Measurements from ENCODE around the gene LILRB3. TPM values are rescaled to one million over a fixed set of nuclear protein-coding genes. Genes with fewer than 3 reads are reported as not detected.
"Not testable (repeated sequence)": the region's sequence is repeated elsewhere in the genome, so short reads cannot be mapped to it uniquely, and the experiment has no call there.

The LILRB3 gene
- polyA plus RNA-seq, 1 donor (not counting 4 experiments of a cell fraction or from before 2014, with no cell fraction given): not detected

GRCh38 chr19:54214217-54214616 lies 8.6 kb downstream of the LILRB3 start:
- H3K79me2 ChIP-seq (ENCODE audit: control insufficient read depth, insufficient read depth, low read length); H3K9me3 ChIP-seq (ENCODE audit: control insufficient read depth, low read depth, low read length); H4K20me1 ChIP-seq (ENCODE audit: control insufficient read depth, extremely low read depth, insufficient read depth, low read length); H3K27ac ChIP-seq (ENCODE audit: control insufficient read depth, insufficient read depth, low read length); H3K9me1 ChIP-seq (ENCODE audit: control insufficient read depth, extremely low read depth, insufficient read depth, low read length); H2AFZ ChIP-seq (ENCODE audit: control insufficient read depth, low read length); H3K9ac ChIP-seq (ENCODE audit: control insufficient read depth, extremely low read depth, insufficient read depth, low read length); H3K4me1 ChIP-seq (ENCODE audit: control insufficient read depth, extremely low read depth, insufficient read depth, low read length); FAIRE-seq; H3K27me3 ChIP-seq (ENCODE audit: control insufficient read depth, extremely low read depth, insufficient read depth, low read length); DNase-seq (ENCODE audit: low read depth, low spot score); H3K36me3 ChIP-seq (ENCODE audit: control insufficient read depth in 2 of 2, extremely low read depth in 1 of 2, insufficient read depth in 2 of 2, low read length in 2 of 2); H3K4me2 ChIP-seq (ENCODE audit: control insufficient read depth, extremely low read depth, insufficient read depth, low read depth, low read length); H3K4me3 ChIP-seq (ENCODE audit: control insufficient read depth in 2 of 3, extremely low read depth in 1 of 3, insufficient read depth in 2 of 3, low read depth in 1 of 3, low read length in 3 of 3); dilution Hi-C loops (cut with MboI; ENCODE audit: extremely low pct_ligation_motif_present, low sequenced_read_pairs): not testable (repeated sequence)

GRCh38 chr19:54211235-54211634 lies 11.6 kb downstream of the LILRB3 start:
- dilution Hi-C loops (cut with MboI; ENCODE audit: extremely low pct_ligation_motif_present, low sequenced_read_pairs): no loop called here
- Histone ChIP-seq H3K27ac (ENCODE audit: control insufficient read depth, insufficient read depth, low read length) (no peak overlapping the region), H3K4me1 (ENCODE audit: control insufficient read depth, extremely low read depth, insufficient read depth, low read length) (no peaks in the 10 kb centered on the region), H3K36me3 (ENCODE audit: control insufficient read depth in 2 of 2, extremely low read depth in 1 of 2, insufficient read depth in 2 of 2, low read length in 2 of 2) (peaks cover 16 to 19% of the 10 kb centered on the region in 2 experiments), H3K9me1 (ENCODE audit: control insufficient read depth, extremely low read depth, insufficient read depth, low read length) (no peaks in the 10 kb centered on the region), H3K9me3 (ENCODE audit: control insufficient read depth, low read depth, low read length) (no peaks in the 10 kb centered on the region), H4K20me1 (ENCODE audit: control insufficient read depth, extremely low read depth, insufficient read depth, low read length) (peaks cover 20% of the 10 kb centered on the region), H3K4me2 (ENCODE audit: control insufficient read depth, extremely low read depth, insufficient read depth, low read depth, low read length) (no peak overlapping the region), H3K9ac (ENCODE audit: control insufficient read depth, extremely low read depth, insufficient read depth, low read length) (no peak overlapping the region), H3K4me3 (ENCODE audit: control insufficient read depth in 2 of 3, extremely low read depth in 1 of 3, insufficient read depth in 2 of 3, low read depth in 1 of 3, low read length in 3 of 3) (no peak overlapping the region), H3K79me2 (ENCODE audit: control insufficient read depth, insufficient read depth, low read length) (peaks cover 7% of the 10 kb centered on the region), H3K27me3 (ENCODE audit: control insufficient read depth, extremely low read depth, insufficient read depth, low read length) (no peaks in the 10 kb centered on the region), H2AFZ (ENCODE audit: control insufficient read depth, low read length) (no peak overlapping the region)
- DNase-seq (ENCODE audit: low read depth, low spot score) (no peak), FAIRE-seq (no peak)
- TF ChIP-seq EZH2 (IDR thresholded peaks at IDR 0.05; ENCODE audit: low read length) (no peak), CTCF (optimal IDR thresholded peaks at IDR 0.05 in 1 of 3, IDR thresholded peaks at IDR 0.05 in 1 of 3, conservative IDR thresholded peaks at IDR 0.05 in 1 of 3; ENCODE audit: extremely low read depth in 1 of 3, insufficient read depth in 2 of 3, low read length in 3 of 3) (no peak)

GRCh38 chr19:54209811-54210494 lies 12.9 kb downstream of the LILRB3 start:
- dilution Hi-C loops (cut with MboI; ENCODE audit: extremely low pct_ligation_motif_present, low sequenced_read_pairs): no loop called here
- Histone ChIP-seq H3K4me3 (ENCODE audit: control insufficient read depth in 2 of 3, extremely low read depth in 1 of 3, insufficient read depth in 2 of 3, low read depth in 1 of 3, low read length in 3 of 3) (no peak overlapping the region), H3K27ac (ENCODE audit: control insufficient read depth, insufficient read depth, low read length) (peak overlapping the region; percentile 44), H3K27me3 (ENCODE audit: control insufficient read depth, extremely low read depth, insufficient read depth, low read length) (no peaks in the 10 kb centered on the region), H3K9ac (ENCODE audit: control insufficient read depth, extremely low read depth, insufficient read depth, low read length) (peak overlapping the region; percentile 5), H3K9me1 (ENCODE audit: control insufficient read depth, extremely low read depth, insufficient read depth, low read length) (no peaks in the 10 kb centered on the region), H4K20me1 (ENCODE audit: control insufficient read depth, extremely low read depth, insufficient read depth, low read length) (peaks cover 33% of the 10 kb centered on the region), H3K79me2 (ENCODE audit: control insufficient read depth, insufficient read depth, low read length) (peaks cover 20% of the 10 kb centered on the region), H2AFZ (ENCODE audit: control insufficient read depth, low read length) (no peak overlapping the region), H3K9me3 (ENCODE audit: control insufficient read depth, low read depth, low read length) (no peaks in the 10 kb centered on the region), H3K4me2 (ENCODE audit: control insufficient read depth, extremely low read depth, insufficient read depth, low read depth, low read length) (no peak overlapping the region), H3K36me3 (ENCODE audit: control insufficient read depth in 2 of 2, extremely low read depth in 1 of 2, insufficient read depth in 2 of 2, low read length in 2 of 2) (peaks cover 27 to 29% of the 10 kb centered on the region in 2 experiments), H3K4me1 (ENCODE audit: control insufficient read depth, extremely low read depth, insufficient read depth, low read length) (no peaks in the 10 kb centered on the region)
- peak; percentile 75 for FAIRE-seq
- TF ChIP-seq CTCF (optimal IDR thresholded peaks at IDR 0.05 in 1 of 3, IDR thresholded peaks at IDR 0.05 in 1 of 3, conservative IDR thresholded peaks at IDR 0.05 in 1 of 3; ENCODE audit: extremely low read depth in 1 of 3, insufficient read depth in 2 of 3, low read length in 3 of 3): no peak
- no peak for TF ChIP-seq EZH2 (IDR thresholded peaks at IDR 0.05; ENCODE audit: low read length)
- DNase-seq (ENCODE audit: low read depth, low spot score): no peak
